SU-DHL-6 (cell line): ENCODE results near the gene ATMIN.

Experiments used
- H2AFZ ChIP-seq: fragments of 200-600 bp; sonication (generic); 2 replicates; pipeline ENCODE4 v1.6.1; 2014; ENCODE audit warnings: low read depth, mild to moderate bottlenecking, moderate library complexity, mixed read lengths, antibody characterized with exemption, low read length; ENCODE audit not compliant: severe bottlenecking
- H3F3A ChIP-seq: fragments of 200-600 bp; shearing (Covaris generic); 2 replicates; pipeline ENCODE4 v1.6.0; 2016; ENCODE audit warnings: antibody characterized with exemption, mild to moderate bottlenecking; ENCODE audit not compliant: insufficient read depth
- H3K27ac ChIP-seq: fragments of 200-600 bp; sonication (generic); 2 replicates; pipeline ENCODE4 v1.5.1; 2016; ENCODE audit warnings: low read depth, mild to moderate bottlenecking, low read length, moderate library complexity, mixed read lengths
- H3K27me3 ChIP-seq: fragments of 200-600 bp; sonication (generic), shearing (Covaris generic); 2 replicates; pipeline ENCODE4 v1.6.0; 2014; ENCODE audit warnings: mild to moderate bottlenecking, low read length
- H3K36me3 ChIP-seq: fragments of 200-600 bp; sonication (generic); 2 replicates; pipeline ENCODE4 v1.6.1; 2014; ENCODE audit warnings: mild to moderate bottlenecking, low read length, mixed read lengths
- H3K4me2 ChIP-seq: fragments of 300-600, 200-600 bp; shearing (Covaris generic), sonication (generic); 2 replicates; pipeline ENCODE4 v1.6.0; 2014; ENCODE audit warnings: low read length, low read depth, mild to moderate bottlenecking; ENCODE audit not compliant: poor library complexity, severe bottlenecking
- H3K4me3 ChIP-seq: fragments of 200-600 bp; sonication (generic); 2 replicates; pipeline ENCODE4 v1.5.1; 2014; ENCODE audit warnings: antibody characterized with exemption, low read length, mild to moderate bottlenecking, mixed read lengths; ENCODE audit not compliant: insufficient read depth, poor library complexity, severe bottlenecking
- H3K79me2 ChIP-seq: fragments of 200-600 bp; sonication (generic); 2 replicates; pipeline ENCODE4 v1.6.1; 2014; ENCODE audit warnings: mild to moderate bottlenecking, low read length, moderate library complexity; ENCODE audit not compliant: insufficient read depth
- H3K9ac ChIP-seq: fragments of 200-600 bp; sonication (generic); 2 replicates; pipeline ENCODE4 v1.7.0; 2014; ENCODE audit warnings: mild to moderate bottlenecking, low read length
- H3K9me2 ChIP-seq: fragments of 200-600 bp; sonication (generic); replicated peaks from 2 replicates; pipeline ENCODE4 v1.6.1; 2014; ENCODE audit warnings: low read length; ENCODE audit not compliant: insufficient read depth
- H3K9me3 ChIP-seq: fragments of 200-600 bp; sonication (generic); 2 replicates; pipeline ENCODE4 v1.6.1; 2014; ENCODE audit warnings: low read length, mixed read lengths; ENCODE audit not compliant: insufficient read depth
- H4K20me1 ChIP-seq: fragments of 200-600 bp; sonication (generic); 2 replicates; pipeline ENCODE4 v1.6.1; 2014; ENCODE audit warnings: low read depth, mild to moderate bottlenecking, antibody characterized with exemption, low read length, moderate library complexity, mixed read lengths
- EZH2phosphoT487 ChIP-seq: fragments of 200-600 bp; sonication (generic), shearing (Covaris generic); conservative IDR thresholded peaks from 2 replicates; pipeline ENCODE4 v1.6.1; 2018; ENCODE audit warnings: mild to moderate bottlenecking, antibody characterized with exemption, low read length, moderate library complexity, mixed read lengths
- TF ChIP-seq, protein P1 (sequence below): fragments of 200-600 bp; sonication (generic); IDR thresholded peaks from one replicate; pipeline ENCODE4 v1.5.1; 2017; ENCODE audit warnings: antibody characterized with exemption, mild to moderate bottlenecking, low read length, moderate library complexity; ENCODE audit not compliant: insufficient read depth, poor library complexity, severe bottlenecking

ATMIN gene

GRCh38 chr16:80993834-80994233, 41.8 kb upstream of the ATMIN start:
- H3K9ac ChIP-seq, result no peak overlapping the region

DNA sequence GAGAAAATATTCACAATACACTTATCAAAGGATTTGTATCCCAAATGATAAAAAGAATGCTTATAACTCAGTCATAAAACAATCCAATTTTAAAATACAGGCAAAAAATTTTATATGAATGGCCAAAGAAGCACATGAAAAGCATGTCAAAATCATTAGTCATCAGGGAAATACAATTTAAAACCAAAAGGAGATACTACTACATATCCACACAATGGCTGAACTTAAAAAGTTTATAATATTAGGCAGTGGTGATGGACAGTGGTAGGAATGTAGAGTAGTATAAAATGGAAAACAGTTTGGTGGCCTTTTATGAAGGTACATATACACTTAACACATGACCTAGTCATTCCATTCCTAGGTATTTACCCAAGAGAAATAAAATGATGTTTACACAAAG, 41.2 kb upstream of the ATMIN start:
- H3K9me3 ChIP-seq, result no peaks in the 10 kb centered on the region
- H3K9ac ChIP-seq, result no peak overlapping the region
- H3K36me3 ChIP-seq, result 0 out of 2 replicates have a peak, but pooled peaks cover 2% of the 10 kb centered on the region
- H4K20me1 ChIP-seq, result peaks cover 3% of the 10 kb centered on the region; the same call in 1 of the 2 replicates
- H3K9me2 ChIP-seq, result no peaks in the 10 kb centered on the region
- no peak overlapping the region for H3K4me2 ChIP-seq
- no peak overlapping the region for H3K4me3 ChIP-seq
- no peak overlapping the region for H3K27ac ChIP-seq
- H3K27me3 ChIP-seq, result no peaks in the 10 kb centered on the region
- no peaks in the 10 kb centered on the region for H3F3A ChIP-seq
- H3K79me2 ChIP-seq, result peaks cover 87% of the 10 kb centered on the region
- TF ChIP-seq EZH2phosphoT487, result no peak
- TF ChIP-seq, protein P1, sequence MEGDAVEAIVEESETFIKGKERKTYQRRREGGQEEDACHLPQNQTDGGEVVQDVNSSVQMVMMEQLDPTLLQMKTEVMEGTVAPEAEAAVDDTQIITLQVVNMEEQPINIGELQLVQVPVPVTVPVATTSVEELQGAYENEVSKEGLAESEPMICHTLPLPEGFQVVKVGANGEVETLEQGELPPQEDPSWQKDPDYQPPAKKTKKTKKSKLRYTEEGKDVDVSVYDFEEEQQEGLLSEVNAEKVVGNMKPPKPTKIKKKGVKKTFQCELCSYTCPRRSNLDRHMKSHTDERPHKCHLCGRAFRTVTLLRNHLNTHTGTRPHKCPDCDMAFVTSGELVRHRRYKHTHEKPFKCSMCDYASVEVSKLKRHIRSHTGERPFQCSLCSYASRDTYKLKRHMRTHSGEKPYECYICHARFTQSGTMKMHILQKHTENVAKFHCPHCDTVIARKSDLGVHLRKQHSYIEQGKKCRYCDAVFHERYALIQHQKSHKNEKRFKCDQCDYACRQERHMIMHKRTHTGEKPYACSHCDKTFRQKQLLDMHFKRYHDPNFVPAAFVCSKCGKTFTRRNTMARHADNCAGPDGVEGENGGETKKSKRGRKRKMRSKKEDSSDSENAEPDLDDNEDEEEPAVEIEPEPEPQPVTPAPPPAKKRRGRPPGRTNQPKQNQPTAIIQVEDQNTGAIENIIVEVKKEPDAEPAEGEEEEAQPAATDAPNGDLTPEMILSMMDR, result no peak
- no peak overlapping the region for H2AFZ ChIP-seq

More at GRCh38 chr16:80993834-80994233, 41.8 kb upstream of the ATMIN start:
- Histone ChIP-seq H3K4me3 (no peak overlapping the region), H4K20me1 (peaks cover 3% of the 10 kb centered on the region; the same call in 1 of the 2 replicates), H3K27me3 (no peaks in the 10 kb centered on the region), H3K79me2 (peaks cover 81% of the 10 kb centered on the region), H3K9me3 (no peaks in the 10 kb centered on the region), H3F3A (no peaks in the 10 kb centered on the region), H3K36me3 (0 out of 2 replicates have a peak, but pooled peaks cover 2% of the 10 kb centered on the region), H2AFZ (no peak overlapping the region), H3K27ac (no peak overlapping the region), H3K9me2 (no peaks in the 10 kb centered on the region), H3K4me2 (no peak overlapping the region)
- TF ChIP-seq EZH2phosphoT487, result no peak
- TF ChIP-seq, protein P1, result no peak

- 0 out of 2 replicates have a peak, but pooled peaks cover 1% of the 10 kb centered on the region for H3K36me3 ChIP-seq
- H3K4me2 ChIP-seq, result no peak overlapping the region
- no peaks in the 10 kb centered on the region for H3K9me2 ChIP-seq
- peaks cover 10% of the 10 kb centered on the region; the same call in 1 of the 2 replicates for H4K20me1 ChIP-seq
- no peaks in the 10 kb centered on the region for H3F3A ChIP-seq
- H3K9me3 ChIP-seq, result no peaks in the 10 kb centered on the region
- H2AFZ ChIP-seq, result no peak overlapping the region
- H3K4me3 ChIP-seq, result no peak overlapping the region
- H3K9ac ChIP-seq, result no peak overlapping the region
- TF ChIP-seq, protein P1, result no peak
- no peak for TF ChIP-seq EZH2phosphoT487
- H3K27ac ChIP-seq, result no peak overlapping the region
- H3K27me3 ChIP-seq, result no peaks in the 10 kb centered on the region
- H3K79me2 ChIP-seq, result peaks cover 99% of the 10 kb centered on the region
Measured at GRCh38 chr16:80996688-80997138, 38.9 kb upstream of the ATMIN start.
